Panc1 (cell line): Measurements from ENCODE around the gene SEMA4F. TPM values are rescaled to one million over a fixed set of nuclear protein-coding genes. Genes with fewer than 3 reads are reported as not detected.

ENCODE experiments used
- ATAC-seq: fragments of 200-7000 bp; cut with Tn5 transposase; 2 replicates; pipeline ENCODE4 v1.9.1; 2020; ENCODE audit warnings: mild to moderate bottlenecking, moderate library complexity
- BruUV-seq: library from RNA; stranded (reverse); fragments of 400-500 nt; replicated peaks from 2 replicates; lab custom pipeline; 2021; lab: Mats Ljungman, UMichigan
- CTCF ChIA-PET: fragments of 300-600 bp; sonication (Branson Sonifier 250); formaldehyde crosslinking; loops from one replicate; lab custom pipeline; 2022; ENCODE audit warnings: antibody characterized with exemption; lab: Charles Lee
- POLR2A ChIA-PET: fragments of 300-600 bp; sonication (Branson Sonifier 250); formaldehyde crosslinking; loops from one replicate; lab custom pipeline; 2022; ENCODE audit warnings: antibody characterized with exemption; lab: Charles Lee
- DNase-seq: peaks from one replicate; pipeline ENCODE4 v3.0.0-alpha.2; 2010; ENCODE audit warnings: low read depth, low spot score
- H3K27ac ChIP-seq: 2 replicates; pipeline ENCODE4 v1.5.1; 2011; ENCODE audit warnings: mild to moderate bottlenecking, low read length, inconsistent platforms
- H3K27me3 ChIP-seq: fragments of 200-500 bp; sonication (Bioruptor generic); 2 replicates; pipeline ENCODE4 v1.6.0; 2014; ENCODE audit warnings: low read length, inconsistent platforms; ENCODE audit not compliant: control insufficient read depth, insufficient read depth
- H3K36me3 ChIP-seq: fragments of 200-500 bp; sonication (Bioruptor generic); 2 replicates; pipeline ENCODE4 v1.5.1; 2014; ENCODE audit warnings: inconsistent platforms, mild to moderate bottlenecking, low read length, moderate library complexity; ENCODE audit not compliant: control insufficient read depth, insufficient read depth
- H3K4me1 ChIP-seq: 2 replicates; pipeline ENCODE4 v1.5.1; 2011; ENCODE audit warnings: inconsistent platforms, mild to moderate bottlenecking, low read length, moderate library complexity; ENCODE audit not compliant: control insufficient read depth, insufficient read depth
- H3K4me3 ChIP-seq, 2 experiments: 2 replicates each; pipeline ENCODE4 v1.5.1; 2011 to 2012; ENCODE audit warnings: low read depth in 2 of 2, low read length in 2 of 2, mild to moderate bottlenecking in 2 of 2, inconsistent platforms in 1 of 2, moderate library complexity in 1 of 2
- H3K9me3 ChIP-seq: fragments of 200-500 bp; sonication (Bioruptor generic); 2 replicates; pipeline ENCODE4 v1.5.1; 2014; ENCODE audit warnings: low read depth, mild to moderate bottlenecking, inconsistent platforms, low read length, moderate library complexity; ENCODE audit not compliant: control insufficient read depth, insufficient read depth
- CTCF ChIP-seq: fragments of 450-650 bp; IDR thresholded peaks from 2 replicates; pipeline ENCODE4 v1.5.1; 2017; ENCODE audit warnings: mild to moderate bottlenecking
- POLR2AphosphoS5 ChIP-seq: IDR thresholded peaks from 2 replicates; pipeline ENCODE4 v1.6.1; 2012; ENCODE audit warnings: mild to moderate bottlenecking, low read depth, low read length, moderate library complexity
- REST ChIP-seq, 2 experiments: IDR thresholded peaks; 2 replicates each; pipeline ENCODE4 v1.6.1; 2011 to 2012; ENCODE audit warnings: low read depth in 2 of 2, control low read depth in 1 of 2, low read length in 1 of 2, mild to moderate bottlenecking in 1 of 2, moderate library complexity in 1 of 2; ENCODE audit not compliant: insufficient read depth in 1 of 2
- SIN3A ChIP-seq: IDR thresholded peaks from 2 replicates; pipeline ENCODE4 v1.6.1; 2012; ENCODE audit warnings: low read depth, mild to moderate bottlenecking, low read length, moderate library complexity, borderline replicate concordance; ENCODE audit not compliant: insufficient read depth
- TCF7L2 ChIP-seq: IDR thresholded peaks from 2 replicates; pipeline ENCODE4 v1.6.1; 2011; ENCODE audit warnings: mild to moderate bottlenecking, low read depth, low read length, inconsistent platforms
- in situ Hi-C: cut with HindIII; loops from 2 replicates; pipeline ENCODE4 v1.10.0; 2016; ENCODE audit warnings: low sequenced_read_pairs, low pct_unique_long_range_greater_than_20kb
- intact Hi-C: fragments of 100-400 bp; cut with micrococcal nuclease; formaldehyde crosslinking; loops from one replicate; pipeline ENCODE4 v1.10.0; 2022; ENCODE audit not compliant: unreplicated experiment
- total RNA-seq: library from RNA; stranded (reverse); gene quantifications from one replicate; pipeline ENCODE4 v1.2.1, GENCODE V29; 2021; ENCODE audit not compliant: unreplicated experiment

Gene SEMA4F
- total RNA-seq, 1 experiment from 2014 or later = 13.3 TPM

- H3K4me1 ChIP-seq = no peaks in the 10 kb centered on the region
- no TSS peak for BruUV-seq
- H3K27me3 ChIP-seq = no peaks in the 10 kb centered on the region
- in situ Hi-C loops (no loop called here), intact Hi-C loops (no loop called here)
- no peak for TF ChIP-seq POLR2AphosphoS5
- no peak for TF ChIP-seq SIN3A
- TF ChIP-seq CTCF = no peak
- TF ChIP-seq REST (IDR thresholded peaks at IDR 0.05; ENCODE audit: insufficient read depth in 1 of 2, low read depth in 2 of 2, low read length in 1 of 2) = no peak
- TF ChIP-seq TCF7L2 = no peak
- ChIA-PET POLR2A (no interaction called here), CTCF (no interaction called here)
- DNase-seq (no peak), ATAC-seq (no peak)
- H3K4me3 ChIP-seq = no peak within 1 kb of the TSS
- H3K9me3 ChIP-seq = no peaks in the 10 kb centered on the region
- no peaks in the 10 kb centered on the region for H3K36me3 ChIP-seq
- H3K27ac ChIP-seq = no peak within 1 kb of the TSS
These were observed 6.0 kb upstream of the SEMA4F start, which contains the start of gene M1AP for GRCh38 chr2:74648009-74648443. Gene M1AP (minus strand): TSS chr2:74648330. CDS start chr2:74640275, 8,055 bp downstream.

DNA sequence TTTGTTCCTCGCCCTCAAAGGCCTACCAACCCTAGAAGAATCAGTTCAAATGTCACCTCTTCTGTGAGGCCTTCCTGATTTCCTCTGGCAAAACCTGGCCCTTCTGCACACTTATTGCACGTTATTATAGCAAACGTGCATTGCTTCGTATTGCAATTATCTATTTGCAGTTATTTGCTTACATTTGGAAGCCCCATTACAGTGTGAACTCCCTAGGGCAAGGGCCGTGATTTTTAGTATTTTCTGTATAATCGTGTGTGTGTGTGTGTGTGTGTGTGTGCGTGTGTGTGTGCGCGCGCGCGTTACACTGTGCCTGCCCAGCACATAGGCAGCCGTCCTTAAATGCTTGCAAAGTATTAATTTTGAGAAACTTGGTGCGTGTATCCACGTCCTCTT is 460 bp upstream of the SEMA4F start:
- Histone ChIP-seq H3K9me3 (no peaks in the 10 kb centered on the region), H3K27ac (no peak overlapping the region), H3K36me3 (peaks cover 2% of the 10 kb centered on the region; the same call in 1 of the 2 replicates), H3K27me3 (no peaks in the 10 kb centered on the region), H3K4me1 (0 out of 2 replicates have a peak, but pooled peaks cover 5% of the 10 kb centered on the region), H3K4me3 (peak overlapping the region; percentile 61 to 77)
- intact Hi-C loops (no loop called here), in situ Hi-C loops (no loop called here)
- ATAC-seq (peak; percentile 44), DNase-seq (no peak)
- POLR2A ChIA-PET = no interaction called here
- CTCF ChIA-PET = no interaction called here
- TF ChIP-seq TCF7L2 = no peak
- no peak for TF ChIP-seq REST (IDR thresholded peaks at IDR 0.05; ENCODE audit: insufficient read depth in 1 of 2, low read depth in 2 of 2, low read length in 1 of 2)
- no peak for TF ChIP-seq CTCF
- no peak for TF ChIP-seq POLR2AphosphoS5
- TF ChIP-seq SIN3A = no peak
- BruUV-seq = no TSS peak
